Heart left ventricle (tissue), 16 donors: Measurements from ENCODE around the gene ADCY7. TPM values are rescaled to one million over a fixed set of nuclear protein-coding genes. Genes with fewer than 3 reads are reported as not detected.
A peak's percentile ranks its signal among the peaks of the same experiment; 100 is the strongest.

Source experiments
- ATAC-seq, 4 donors: fragments of 200-7000 bp; cut with Tn5 transposase; one replicate each; pipeline ENCODE4 v1.9.1; 2020 to 2022; ENCODE audit warnings: moderate library complexity in 4 of 4, mild to moderate bottlenecking in 3 of 4, moderate number of reproducible peaks in 1 of 4
- DNase-seq, 5 donors: peaks; one replicate each; pipeline ENCODE4 v3.0.0-alpha.2; 2020
- H3K27ac ChIP-seq, 12 donors: fragments of 200-600 bp; sonication (generic) in 4 of 12; one replicate each; pipeline versions ENCODE4 v1.5.0 to v1.8.0; 2016 to 2022; ENCODE audit warnings: mild to moderate bottlenecking in 2 of 12
- H3K27me3 ChIP-seq, 9 donors: fragments of 200-600 bp; sonication (generic) in 2 of 9; one replicate each; pipeline versions ENCODE4 v1.5.1 to v1.8.0; 2016 to 2022; ENCODE audit warnings: mild to moderate bottlenecking in 3 of 9
- H3K36me3 ChIP-seq, 9 donors: fragments of 200-600 bp; sonication (generic) in 2 of 9; one replicate each; pipeline versions ENCODE4 v1.5.0 to v1.8.0; 2018 to 2022; ENCODE audit warnings: mild to moderate bottlenecking in 2 of 9
- H3K4me1 ChIP-seq, 12 donors: fragments of 200-600 bp; sonication (generic) in 4 of 12; one replicate each; pipeline versions ENCODE4 v1.5.0 to v1.8.0; 2016 to 2022; ENCODE audit warnings: mild to moderate bottlenecking in 3 of 12
- H3K4me3 ChIP-seq, 12 donors: fragments of 200-600 bp; sonication (generic) in 4 of 12; one replicate each; pipeline versions ENCODE4 v1.5.0 to v1.8.0; 2017 to 2022; ENCODE audit warnings: mild to moderate bottlenecking in 9 of 12, moderate library complexity in 4 of 12
- H3K9me3 ChIP-seq, 12 donors: fragments of 200-600 bp; sonication (generic) in 4 of 12; one replicate each; pipeline versions ENCODE4 v1.5.0 to v1.8.0; 2016 to 2022; ENCODE audit warnings: mild to moderate bottlenecking in 1 of 12
- CTCF ChIP-seq, 12 donors: fragments of 200-600 bp; sonication (generic) in 4 of 12; IDR thresholded peaks; one replicate each; pipeline versions ENCODE4 v1.5.0 to v1.8.0; 2018 to 2022; ENCODE audit warnings: antibody characterized with exemption in 12 of 12, mild to moderate bottlenecking in 5 of 12
- POLR2A ChIP-seq, 2 donors: fragments of 450-650 bp; IDR thresholded peaks; one replicate each; pipeline ENCODE4 v1.6.1; 2017; ENCODE audit warnings: antibody characterized with exemption in 2 of 2, mild to moderate bottlenecking in 2 of 2, moderate library complexity in 2 of 2
- WGBS, 4 donors: extraction: QIAGEN DNeasy Blood & Tissue Kit in 2 of 4; methylation state at CpG; one replicate each; pipeline versions ENCODE4 v1.1.5 to v1.1.7; 2013 to 2018; 5-methylcytosine and 5-hydroxymethylcytosine counted together
- intact Hi-C, 10 donors: fragments of 100-400 bp; cut with DNase I; formaldehyde crosslinking; loops; one replicate each; pipeline versions ENCODE4 v1.11.1 to v1.14.2; 2022
- polyA plus RNA-seq, 2 donors: library from polyadenylated mRNA; stranded (reverse); fragments of 200-250 nt; gene quantifications; one replicate each; pipeline ENCODE4 v1.2.3, GENCODE V29; 2013
- total RNA-seq, 9 donors: library from RNA; depleted of rRNA in 2 of 9; stranded (reverse); fragments of >200 nt in 2 of 9; fragmentation: NEBNext Ultra II Directional in 3 of 9; extraction: Animal tissue kit (Norgen Biotek cat#: 25700) in 3 of 9; gene quantifications; one replicate each; pipeline versions ENCODE4 v1.1.0 to v1.2.4, GENCODE V29; 2016 to 2023
- donor health status: ischemic (EF 13 %, LVEDD 7.1; RV severe dilation, severe dysfunction).
- donor health status: healthy with polysubstance abuse.
- donor health status: DM: no; HTN: yes; CAD: no.
- donor health status: DM: no; HTN: no; CAD: no.
- donor health status: ischemic (EF 25% LVEDD 6.9; RV normal size, moderate dysfunction).
- donor health status: ischemic (EF 25% LVEDD 5.7; RV mildly dilated, moderate dysfunction).
- donor health status: healthy.
- donor health status: DM: yes; HTN: yes; CAD: no.
- donor health status: ischemic (EF 35%, LVEDD 5.7; RV mildly dilated, moderate dysfunction).
- donor health status: nonischemic (EF 11% LVEDD 7.7; RV severe dilation, severe dysfunction).
- donor health status: DM: yes; HTN: yes; CAD: no.
- donor health status: PGD.
- donor health status: ischemic (EF 29% LVEDD 5.4; RV normal size, mild dysfunction).
- donor health status: nonischemic (EF 23%, LVEDD 6.1; RV moderate dilation, normal function).

Gene ADCY7
- total and polyA plus RNA-seq, 11 donors = 3.2 to 46.7 (median 5.3) TPM

- peaks cover 0 to 73% (median 9%) of the 10 kb centered on the region in 12 donors for H3K4me1 ChIP-seq
- peaks cover 0 to 16% (median 0%) of the 10 kb centered on the region in 9 donors for H3K36me3 ChIP-seq
- H3K4me3 ChIP-seq = peak overlapping the region in 1 of 12 donors; percentile 47
- H3K27ac ChIP-seq = peak overlapping the region in 1 of 12 donors; percentile 95
- WGBS, 4 donors = 83 to 89% (median 85%) methylated on average over 8 to 9 of the region's 9 CpGs
- peaks cover 0 to 14% (median 0%) of the 10 kb centered on the region in 12 donors for H3K9me3 ChIP-seq
- DNase-seq (peak in 3 of 5 donors; percentile 15 to 56 (median 23)), ATAC-seq (no peak)
- TF ChIP-seq CTCF (IDR thresholded peaks at IDR 0.05) (no peak), POLR2A (IDR thresholded peaks at IDR 0.05) (no peak)
- no peaks in the 10 kb centered on the region for H3K27me3 ChIP-seq
- intact Hi-C loops = no loop called here
Observed at GRCh38 chr16:50282955-50283631, 16.7 kb downstream of the ADCY7 start.

GRCh38 chr16:50284131-50284911 lies 18.0 kb downstream of the ADCY7 start:
- 53 to 64% (median 58%) methylated on average over 8 to 14 of the region's 14 CpGs for WGBS, 4 donors
- DNase-seq (peak in 2 of 5 donors; percentile 60 to 66), ATAC-seq (peak in 2 of 4 donors; percentile 32 to 40)
- Histone ChIP-seq H3K36me3 (peaks cover 0 to 29% (median 0%) of the 10 kb centered on the region in 9 donors), H3K9me3 (peaks cover 0 to 14% (median 0%) of the 10 kb centered on the region in 12 donors), H3K27me3 (no peaks in the 10 kb centered on the region), H3K4me3 (no peak overlapping the region), H3K4me1 (peaks cover 0 to 61% (median 9%) of the 10 kb centered on the region in 12 donors), H3K27ac (peak overlapping the region in 1 of 12 donors; percentile 95)
- TF ChIP-seq CTCF (IDR thresholded peaks at IDR 0.05) = no peak
- no peak for TF ChIP-seq POLR2A (IDR thresholded peaks at IDR 0.05)
- intact Hi-C loops = no loop called here

- Histone ChIP-seq H3K27me3 (no peaks in the 10 kb centered on the region), H3K27ac (no peak overlapping the region), H3K4me3 (no peak overlapping the region), H3K36me3 (peaks cover 0 to 40% (median 0%) of the 10 kb centered on the region in 9 donors), H3K9me3 (peaks cover 0 to 12% (median 0%) of the 10 kb centered on the region in 12 donors), H3K4me1 (peaks cover 0 to 51% (median 9%) of the 10 kb centered on the region in 12 donors)
- 53 to 100% (median 60%) methylated on average over 4 to 5 of the region's 5 CpGs for WGBS, 4 donors
- ATAC-seq (no peak), DNase-seq (no peak)
- intact Hi-C loops = no loop called here
- TF ChIP-seq CTCF (IDR thresholded peaks at IDR 0.05) (no peak), POLR2A (IDR thresholded peaks at IDR 0.05) (no peak)
Observed at GRCh38 chr16:50285406-50286003, 19.2 kb downstream of the ADCY7 start.

GRCh38 chr16:50286681-50287080 lies 20.3 kb downstream of the ADCY7 start:
- TF ChIP-seq POLR2A (IDR thresholded peaks at IDR 0.05) (no peak), CTCF (IDR thresholded peaks at IDR 0.05) (no peak)
- intact Hi-C loops = no loop called here
- H3K27ac ChIP-seq = no peak overlapping the region
- H3K4me3 ChIP-seq = no peak overlapping the region
- DNase-seq (no peak), ATAC-seq (no peak)
- 90 to 100% (median 96%) methylated on average over 3 of the region's 3 CpGs for WGBS, 4 donors
- H3K9me3 ChIP-seq = peaks cover 0 to 7% (median 0%) of the 10 kb centered on the region in 12 donors
- H3K36me3 ChIP-seq = peaks cover 0 to 51% (median 0%) of the 10 kb centered on the region in 9 donors
- H3K27me3 ChIP-seq = no peaks in the 10 kb centered on the region
- H3K4me1 ChIP-seq = peaks cover 0 to 39% (median 9%) of the 10 kb centered on the region in 12 donors
